NCI-H1436 (cell line): ENCODE measurements around the gene EXOC7.

ENCODE experiments used
- DNase-seq: peaks from one replicate; lab custom pipeline; 2025; lab: John Stamatoyannopoulos, UW

Gene EXOC7, protein sequence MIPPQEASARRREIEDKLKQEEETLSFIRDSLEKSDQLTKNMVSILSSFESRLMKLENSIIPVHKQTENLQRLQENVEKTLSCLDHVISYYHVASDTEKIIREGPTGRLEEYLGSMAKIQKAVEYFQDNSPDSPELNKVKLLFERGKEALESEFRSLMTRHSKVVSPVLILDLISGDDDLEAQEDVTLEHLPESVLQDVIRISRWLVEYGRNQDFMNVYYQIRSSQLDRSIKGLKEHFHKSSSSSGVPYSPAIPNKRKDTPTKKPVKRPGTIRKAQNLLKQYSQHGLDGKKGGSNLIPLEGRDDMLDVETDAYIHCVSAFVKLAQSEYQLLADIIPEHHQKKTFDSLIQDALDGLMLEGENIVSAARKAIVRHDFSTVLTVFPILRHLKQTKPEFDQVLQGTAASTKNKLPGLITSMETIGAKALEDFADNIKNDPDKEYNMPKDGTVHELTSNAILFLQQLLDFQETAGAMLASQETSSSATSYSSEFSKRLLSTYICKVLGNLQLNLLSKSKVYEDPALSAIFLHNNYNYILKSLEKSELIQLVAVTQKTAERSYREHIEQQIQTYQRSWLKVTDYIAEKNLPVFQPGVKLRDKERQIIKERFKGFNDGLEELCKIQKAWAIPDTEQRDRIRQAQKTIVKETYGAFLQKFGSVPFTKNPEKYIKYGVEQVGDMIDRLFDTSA

DNA sequence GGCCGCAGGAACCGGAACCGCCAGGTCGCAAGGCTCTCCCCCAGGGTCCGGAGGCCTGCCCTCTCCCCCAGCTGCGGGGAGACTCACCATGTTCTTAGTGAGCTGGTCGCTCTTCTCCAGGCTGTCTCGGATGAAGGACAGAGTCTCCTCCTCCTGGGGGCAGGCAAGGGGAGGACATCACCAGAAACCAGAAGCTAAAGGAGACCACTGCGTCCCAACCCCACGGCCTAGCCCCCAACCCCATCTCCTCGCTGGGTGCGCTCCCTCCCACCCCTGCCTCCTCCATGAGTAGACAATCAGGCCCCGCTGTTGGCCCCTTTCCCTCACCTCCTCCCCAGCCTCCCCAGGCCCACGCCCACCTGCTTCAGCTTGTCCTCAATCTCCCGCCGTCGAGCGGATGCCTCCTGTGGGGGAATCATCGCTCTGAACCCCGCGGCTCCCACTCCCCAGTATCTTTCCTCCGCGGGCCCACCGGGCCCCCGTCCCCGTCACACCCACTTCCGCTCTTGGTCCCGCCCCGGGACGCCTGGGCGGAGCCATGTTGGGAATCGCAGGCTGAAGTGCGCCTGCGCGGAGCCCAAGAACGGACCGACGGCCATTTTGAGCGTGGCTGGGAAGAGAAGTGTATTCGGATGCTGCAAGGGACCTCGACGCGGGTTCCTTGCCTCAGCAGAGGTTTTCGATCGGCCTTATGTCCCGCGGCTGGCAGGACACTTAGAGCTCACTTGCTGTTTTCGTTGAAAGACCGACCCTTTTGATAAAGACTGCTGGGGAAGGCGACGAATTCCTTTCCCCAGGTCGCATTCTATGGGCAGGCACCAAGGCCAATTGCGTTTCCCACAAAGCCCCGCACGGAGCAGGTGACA lies at the start of gene EXOC7:
EXOC7 (minus strand) TSS at position 514 of the 866 bp plus-strand sequence; CDS start at position 419, 95 bp downstream.
- DNase-seq = peak; percentile 96

DNA sequence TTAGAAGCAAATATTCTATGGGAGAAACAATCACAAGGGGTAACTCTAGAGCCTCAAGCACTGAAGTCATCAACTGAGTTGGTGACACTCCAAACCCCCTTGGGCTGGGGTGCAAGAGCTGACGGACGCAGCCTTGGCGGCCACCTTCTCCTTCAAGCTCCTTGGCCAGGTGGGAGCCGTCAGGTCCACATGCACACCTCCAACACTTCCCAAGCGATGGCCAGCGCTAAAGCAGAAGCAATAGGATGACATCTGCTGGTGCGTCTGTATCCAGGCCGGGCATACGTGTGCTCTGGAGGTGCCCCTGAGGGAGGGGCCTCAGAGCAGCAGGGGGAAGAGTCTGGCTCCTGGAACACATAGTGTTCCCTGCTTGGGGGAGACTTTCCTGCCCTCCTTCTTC lies 49.6 kb upstream of the EXOC7 start:
- no peak for DNase-seq

DNA sequence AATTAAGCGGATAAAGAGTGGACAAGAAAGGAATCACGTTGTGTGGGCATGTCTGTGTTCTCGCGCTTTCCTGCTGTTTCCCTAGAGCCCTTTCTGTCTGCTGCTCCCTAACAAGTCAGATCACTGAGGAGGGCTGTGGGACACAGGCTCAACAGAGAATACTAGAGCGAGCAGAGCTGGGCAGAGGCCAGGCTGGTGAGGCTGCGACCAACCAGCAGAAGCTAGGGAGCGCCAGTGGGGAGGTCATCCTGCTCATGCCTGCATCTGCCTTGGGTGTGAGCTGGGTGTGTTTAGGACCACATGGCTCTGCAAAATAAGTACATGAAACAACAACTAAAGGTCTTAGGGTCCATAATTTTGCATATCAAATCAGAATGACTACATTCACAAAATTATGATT lies 49.0 kb upstream of the EXOC7 start:
- DNase-seq = no peak

DNA sequence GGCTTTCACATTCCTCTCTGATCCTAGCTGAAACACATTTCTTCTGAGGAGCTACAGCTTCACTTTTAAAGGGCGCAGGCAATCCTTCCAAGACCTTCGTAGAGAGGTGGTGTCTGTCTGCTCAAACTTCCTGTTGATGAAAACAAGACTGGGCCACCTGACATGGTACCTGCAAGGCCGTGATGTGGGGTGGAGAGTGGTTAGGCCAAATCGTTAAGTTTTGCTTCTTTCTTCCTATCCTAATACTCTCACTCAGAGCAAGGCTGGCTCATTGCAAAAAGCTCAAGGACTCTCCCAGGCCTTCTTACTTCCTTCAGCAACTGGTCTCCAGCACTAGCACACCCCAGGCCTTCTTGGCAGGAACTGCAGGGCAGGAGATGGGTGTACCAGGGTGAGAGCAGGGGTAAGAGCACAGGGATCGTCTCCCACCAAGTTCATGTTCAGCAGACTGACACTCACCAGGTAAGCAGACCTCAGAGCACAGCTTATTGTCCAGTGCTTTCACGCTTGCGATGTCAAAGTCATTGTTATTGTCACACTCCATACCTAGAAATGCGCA lies 48.4 kb upstream of the EXOC7 start:
- no peak for DNase-seq

DNA sequence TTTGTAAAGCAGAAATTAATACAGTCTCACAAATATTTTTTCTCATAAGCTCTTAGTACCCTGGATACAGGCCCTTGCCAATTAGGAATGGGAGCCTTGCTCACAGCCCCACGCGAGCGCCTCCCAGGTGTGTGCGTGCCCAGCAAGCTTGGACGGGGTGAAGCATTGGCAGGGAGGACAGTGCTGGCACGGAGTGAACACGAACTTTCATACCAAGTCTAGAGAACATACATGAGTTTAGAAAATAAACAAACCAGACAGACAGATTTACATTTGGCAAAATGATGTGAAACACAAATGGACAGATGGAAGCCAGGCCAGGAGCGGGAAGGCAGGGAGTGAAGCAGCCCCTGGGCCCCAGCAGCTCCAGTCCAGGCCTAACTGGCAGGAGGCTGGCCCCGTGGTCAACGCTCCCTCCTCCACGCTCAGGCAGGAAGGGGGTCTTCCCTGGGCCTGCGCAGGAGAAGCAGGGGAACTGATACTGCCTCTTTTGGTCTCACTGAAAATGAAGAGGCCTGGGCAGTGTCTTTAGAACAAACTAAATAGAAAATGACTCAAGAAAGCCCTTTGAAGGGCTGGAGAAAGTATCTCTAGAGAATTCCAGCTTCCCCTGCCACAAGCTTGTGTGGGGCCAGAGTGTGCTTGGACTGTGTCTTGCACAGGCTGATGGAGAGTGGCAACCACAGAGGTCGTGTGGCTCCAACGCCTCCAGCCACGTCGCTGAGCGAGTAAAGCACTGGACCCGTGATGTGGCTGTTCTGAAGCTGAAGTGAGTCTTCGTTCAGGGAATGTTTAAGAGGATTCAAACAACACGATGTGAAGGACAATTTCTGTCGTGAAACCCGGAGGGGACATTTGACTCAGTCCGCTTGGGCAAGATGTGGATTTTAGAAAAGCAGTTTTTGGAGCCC lies 47.4 kb upstream of the EXOC7 start:
- no peak for DNase-seq

DNA sequence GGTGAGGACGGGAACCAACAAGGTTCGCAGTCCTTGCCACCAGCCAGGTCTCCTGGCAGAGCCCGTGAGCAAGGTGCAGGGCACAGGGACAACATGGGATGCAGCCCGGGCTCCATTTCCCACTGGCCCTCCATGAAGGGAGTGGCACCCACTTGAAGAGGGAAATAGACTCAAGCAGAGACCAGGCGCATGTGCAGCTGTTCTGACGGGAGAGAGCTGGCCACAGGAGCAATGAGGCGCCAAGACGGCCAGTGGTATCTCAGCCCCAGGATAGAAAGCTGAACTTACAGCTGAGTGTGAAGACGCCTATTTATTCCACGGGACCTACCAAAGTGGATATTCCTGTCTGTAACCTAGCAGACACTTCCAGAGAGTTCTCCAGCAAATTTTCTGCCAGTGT lies 45.6 kb upstream of the EXOC7 start:
- DNase-seq = no peak

DNA sequence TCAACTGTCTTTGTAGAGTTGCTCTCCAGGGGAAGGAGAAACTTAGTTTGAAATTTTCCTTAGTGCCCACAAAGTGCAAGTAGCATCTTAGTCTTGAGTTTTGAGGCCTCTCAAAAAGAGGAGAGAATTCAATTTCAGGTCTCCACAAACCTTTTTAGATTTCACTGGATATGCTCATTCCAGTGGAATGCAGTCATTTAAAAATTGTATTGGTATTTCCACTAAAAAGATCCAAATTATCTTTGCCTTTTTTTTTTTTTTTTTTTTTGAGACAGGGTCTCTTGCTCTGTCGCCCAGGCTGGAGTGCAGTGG lies 44.4 kb upstream of the EXOC7 start:
- DNase-seq = no peak

DNA sequence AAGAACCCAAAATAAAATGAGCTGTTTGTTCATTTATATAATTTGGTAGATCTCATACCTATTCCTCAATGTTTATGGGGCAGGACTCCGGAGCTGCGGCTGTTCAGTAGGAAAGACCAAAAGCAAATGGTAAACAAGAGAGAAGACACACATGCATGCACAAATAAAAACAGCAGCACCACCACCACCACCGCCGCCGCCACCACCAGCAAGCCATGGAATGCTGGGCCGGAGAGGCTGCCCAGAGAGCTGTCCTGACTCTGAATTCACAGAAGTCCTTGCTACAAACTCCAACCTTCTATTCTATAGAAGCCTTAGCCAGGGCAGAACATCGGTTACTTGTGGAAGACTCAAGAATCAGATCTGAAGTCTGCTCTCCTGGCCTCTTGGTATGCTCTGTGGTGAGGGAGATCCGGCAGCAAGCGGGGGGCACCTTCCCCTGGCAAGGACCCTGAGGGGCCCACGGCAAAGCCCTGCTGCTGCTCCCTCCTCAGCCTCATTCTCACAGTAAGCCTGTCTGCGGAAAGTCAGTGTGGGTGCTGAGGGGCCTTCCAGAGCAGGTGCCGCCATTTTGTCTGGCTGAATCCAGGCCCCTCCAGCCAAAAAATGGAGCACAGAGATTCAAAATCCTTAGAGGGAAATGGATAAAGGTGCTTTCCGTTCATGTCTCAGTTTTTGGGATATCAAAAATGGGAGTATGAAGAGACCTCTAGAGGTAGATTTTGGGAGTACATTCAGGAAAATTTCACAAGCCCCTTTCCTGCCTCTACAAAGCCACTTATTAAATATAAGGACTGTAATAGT lies 43.8 kb upstream of the EXOC7 start:
- DNase-seq = no peak

DNA sequence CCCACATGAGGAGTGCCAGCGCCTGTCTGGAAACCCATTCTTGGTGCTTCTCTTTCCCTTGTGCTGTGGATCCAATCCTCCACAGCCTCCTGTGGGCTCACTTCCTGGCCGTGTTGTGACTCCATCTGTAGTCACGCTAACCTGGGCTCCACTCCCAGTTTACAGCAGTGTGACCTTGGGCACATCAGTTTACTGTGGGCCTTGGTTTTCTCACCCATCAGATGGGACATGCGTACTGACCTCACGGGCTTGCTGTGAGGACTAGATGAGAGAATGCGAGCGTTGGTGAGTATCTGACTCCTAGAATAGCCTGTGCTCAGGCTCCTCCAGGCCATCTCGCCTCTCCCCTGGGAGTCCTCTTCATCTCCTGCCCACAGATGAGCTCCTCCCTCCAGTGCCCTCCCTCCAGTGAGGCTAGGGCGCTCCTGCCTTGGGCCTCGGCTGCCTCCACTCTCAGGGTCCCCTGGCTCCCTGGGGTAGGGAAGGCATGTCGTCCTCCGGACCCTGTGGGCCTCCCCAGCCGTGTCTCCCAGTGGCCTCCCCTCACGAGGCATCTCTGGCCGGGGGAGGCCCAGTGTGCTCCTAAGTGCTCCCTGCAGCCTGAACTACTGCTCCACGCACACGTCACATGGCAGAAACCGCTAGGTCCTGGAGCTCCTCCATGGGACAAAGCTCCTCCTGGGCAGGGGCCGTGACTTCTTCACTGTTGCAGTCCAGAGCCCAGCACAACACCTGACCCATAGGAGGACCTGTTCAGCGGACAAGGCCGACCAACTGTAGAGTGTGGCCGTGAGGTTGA lies 42.7 kb upstream of the EXOC7 start:
- no peak for DNase-seq

DNA sequence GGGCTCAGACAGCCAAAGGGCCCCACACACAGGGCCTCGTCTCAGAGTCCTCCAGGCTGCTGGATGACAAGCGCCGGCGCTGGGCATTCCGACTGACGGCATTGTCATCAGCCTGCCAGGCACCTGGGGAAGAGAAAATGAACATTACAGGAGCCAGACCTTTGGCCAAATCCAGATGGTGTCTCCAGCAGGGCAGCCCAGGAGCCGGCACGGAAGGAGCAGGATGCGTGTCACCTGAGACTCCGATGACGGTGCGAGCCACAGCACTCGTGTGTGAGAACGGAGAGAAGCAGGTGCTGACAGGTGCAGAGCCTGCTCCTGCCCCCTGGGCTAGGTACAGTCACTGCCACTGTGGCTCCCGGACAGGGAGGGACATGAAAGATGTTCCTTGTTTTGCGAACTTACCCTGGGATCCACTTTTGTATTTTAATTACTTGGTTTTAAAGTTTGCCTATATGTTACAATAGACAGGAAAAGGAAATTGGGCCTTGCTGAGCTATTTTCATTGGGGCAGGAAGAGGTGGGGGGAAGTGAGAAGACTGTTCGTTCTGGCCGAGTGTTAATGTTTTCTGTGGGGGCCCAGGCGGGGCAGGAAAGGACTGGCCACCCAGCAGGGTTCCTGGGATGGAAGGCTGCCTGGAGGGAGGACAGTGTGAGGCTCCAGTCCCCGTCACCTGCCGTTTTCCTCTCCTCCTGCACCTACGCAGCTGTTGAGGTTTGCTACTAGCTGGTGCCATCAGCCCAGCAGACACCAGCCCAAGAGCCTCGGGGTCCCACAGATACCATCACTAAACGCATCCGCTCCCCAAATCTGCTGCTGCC lies 41.9 kb upstream of the EXOC7 start:
- DNase-seq = peak; percentile 28

DNA sequence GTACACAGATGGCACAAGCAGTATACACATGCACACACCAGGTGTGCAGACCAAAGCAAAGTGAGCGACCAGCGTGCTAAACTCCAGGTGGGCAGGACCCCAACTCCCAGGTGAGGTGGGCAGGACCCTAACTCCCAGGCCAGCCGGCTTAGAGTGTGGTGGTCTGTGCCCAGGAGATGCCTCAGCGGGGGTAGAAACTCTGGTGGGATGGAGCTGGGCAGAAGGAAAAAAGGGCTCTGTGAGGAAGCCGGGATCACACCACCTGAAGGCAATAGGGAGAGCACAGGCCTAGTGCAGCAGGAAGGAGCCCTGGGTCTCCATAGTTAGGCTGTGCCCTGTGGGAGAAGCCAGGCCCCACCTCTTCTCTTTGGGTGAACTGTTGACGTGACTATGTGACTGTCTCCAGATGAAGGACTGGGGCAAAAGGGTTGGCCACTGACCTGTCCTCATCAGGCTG lies 39.0 kb upstream of the EXOC7 start:
- DNase-seq = no peak

DNA sequence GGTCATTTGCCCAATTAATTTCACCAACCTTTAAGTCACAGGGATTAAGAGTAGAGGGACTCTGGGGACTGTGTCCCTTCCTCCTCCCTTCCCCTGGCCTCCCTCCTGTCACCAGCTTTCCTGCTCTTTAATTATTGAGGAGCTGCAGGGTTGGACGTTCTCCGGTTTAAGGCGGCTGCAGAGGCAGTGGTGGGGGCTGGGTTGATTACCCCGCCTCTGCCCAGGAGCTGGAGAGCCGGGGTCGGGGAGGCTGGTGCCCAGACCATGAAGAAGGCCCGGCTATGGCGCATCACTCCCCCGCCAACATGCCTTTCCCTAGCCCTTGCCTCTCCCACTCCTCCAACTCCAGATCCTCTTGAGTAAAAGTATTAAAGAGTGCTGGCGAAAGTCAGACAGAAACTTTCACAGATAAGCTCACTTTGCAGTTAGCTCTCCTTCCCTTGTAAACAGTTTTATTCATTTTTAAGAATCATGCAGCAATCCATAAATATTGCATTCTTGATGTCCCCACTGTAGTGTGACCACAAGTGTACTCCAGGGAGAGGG lies 38.5 kb upstream of the EXOC7 start:
- no peak for DNase-seq

DNA sequence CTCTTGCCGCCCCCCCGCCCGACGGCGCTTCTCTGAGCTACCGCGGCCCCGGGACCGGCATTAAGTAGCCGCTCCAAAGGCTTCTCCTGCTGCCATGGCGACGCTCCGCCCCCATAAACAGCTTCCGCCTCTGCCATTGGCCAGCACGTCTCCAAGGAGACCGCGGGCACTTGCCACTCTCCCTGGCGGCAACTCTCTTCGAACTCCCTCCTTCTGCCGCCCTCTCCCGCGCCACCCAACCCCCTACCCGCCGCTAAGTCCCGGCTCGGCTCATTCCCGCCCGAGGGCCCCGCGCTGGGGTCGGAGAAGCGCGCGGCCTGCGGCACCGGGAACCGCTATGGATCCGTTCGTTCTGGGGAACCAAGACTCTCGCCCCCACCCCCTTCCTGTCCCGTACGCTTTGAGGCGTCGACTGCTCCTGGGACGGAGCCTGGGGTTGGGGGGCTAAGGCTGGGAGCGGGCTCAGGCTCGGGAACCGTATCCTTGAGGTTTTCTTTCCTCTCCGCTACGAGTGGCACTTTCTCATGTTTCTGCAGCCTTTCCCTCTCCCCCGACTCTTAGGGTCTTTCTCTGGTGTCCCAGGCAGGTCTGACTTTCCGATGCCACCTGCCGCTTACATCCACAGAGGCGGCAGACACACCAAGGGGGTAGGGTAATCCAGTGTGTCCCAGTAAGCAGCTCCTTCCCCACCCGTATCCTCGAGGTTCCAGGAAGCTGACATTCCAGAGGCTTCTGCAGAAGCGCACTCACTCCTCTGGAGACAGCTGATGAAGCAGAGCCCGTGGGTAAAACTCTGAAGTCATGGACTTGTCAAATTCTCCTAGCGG lies 37.8 kb upstream of the EXOC7 start, which contains the start of gene FOXJ1:
FOXJ1 (minus strand) TSS at position 34 of the 827 bp plus-strand sequence. CDS start 850 bp downstream, outside the sequence.
- peak; percentile 98 for DNase-seq

DNA sequence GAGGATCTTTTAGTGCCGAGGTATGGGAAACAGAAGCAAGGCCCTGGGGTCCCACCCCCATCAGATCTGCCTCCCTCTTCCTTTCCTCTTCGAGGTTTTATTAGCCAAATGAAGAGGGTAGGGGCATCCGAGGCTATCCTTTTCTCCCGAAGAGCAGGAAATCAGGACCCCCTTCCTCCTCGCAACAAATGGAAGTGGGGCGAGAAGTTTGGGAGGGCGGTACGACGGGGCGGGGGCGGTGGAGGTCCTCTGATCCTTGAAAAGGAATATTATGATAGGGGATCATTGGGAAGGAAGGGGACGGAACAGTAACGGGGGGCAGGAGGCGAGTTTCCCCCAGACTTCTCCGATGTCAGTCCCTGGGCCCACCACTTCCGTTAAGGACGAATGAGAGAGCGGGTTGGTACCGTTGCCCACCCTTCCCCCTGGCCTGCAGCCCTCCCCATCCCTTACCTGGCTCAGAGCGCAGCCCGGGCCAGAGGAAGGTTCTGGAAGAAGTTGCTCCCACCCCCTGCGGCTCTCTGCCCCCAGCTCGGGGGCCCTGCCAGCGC lies 37.1 kb upstream of the EXOC7 start:
- DNase-seq = no peak

DNA sequence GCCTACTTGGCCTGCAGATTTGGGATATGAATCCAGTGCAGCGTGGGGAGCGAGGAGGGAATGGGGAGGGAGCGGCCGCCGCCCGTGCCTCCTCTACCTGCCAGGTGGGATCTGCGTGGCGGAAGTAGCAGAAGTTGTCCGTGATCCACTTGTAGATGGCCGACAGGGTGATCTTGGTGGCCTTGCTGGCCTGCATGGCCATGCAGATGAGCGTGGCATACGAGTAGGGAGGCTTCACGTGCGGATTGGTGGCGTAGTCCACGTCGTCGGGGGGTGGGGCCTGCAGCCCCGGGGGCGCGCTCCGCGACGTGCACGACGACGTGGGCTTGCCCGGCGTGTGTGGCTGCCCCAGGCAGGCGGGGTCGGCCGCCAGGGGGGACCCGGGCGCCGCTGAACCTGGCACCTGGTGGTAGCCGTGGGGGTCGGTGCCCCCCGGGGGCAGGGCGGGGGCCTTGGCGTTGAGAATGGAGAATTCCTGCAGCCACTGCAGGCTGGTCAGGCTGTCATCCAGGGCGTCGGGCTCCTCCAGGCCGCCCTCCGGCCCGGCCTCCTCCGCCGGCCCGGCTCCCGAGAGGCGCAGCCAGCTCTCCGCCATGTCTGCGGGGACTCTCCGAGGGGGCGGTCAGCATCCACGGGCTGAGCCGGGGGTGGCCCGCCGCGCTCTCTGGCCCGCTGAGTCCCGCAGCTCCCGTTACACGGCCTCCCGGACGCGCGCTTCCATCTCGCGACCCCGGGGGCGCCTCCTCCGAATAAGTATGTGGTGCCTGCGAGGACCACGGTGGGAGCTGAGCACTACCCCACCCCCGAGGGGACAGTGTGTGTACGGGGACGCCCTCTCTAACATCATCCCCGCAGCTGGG lies 36.4 kb upstream of the EXOC7 start:
- DNase-seq = no peak
